K562 (cell line): Measurements from ENCODE around the gene IKBKE. TPM values are rescaled to one million over a fixed set of nuclear protein-coding genes. Genes with fewer than 3 reads are reported as not detected.
A peak's percentile ranks its signal among the peaks of the same experiment; 100 is the strongest.

Experiments used
- ATAC-seq: fragments of 200-7000 bp; cut with Tn5 transposase; 3 replicates; pipeline ENCODE4 v1.9.1; 2020; ENCODE audit warnings: moderate library complexity
- BruUV-seq: library from RNA; stranded (reverse); fragments of 400-500 nt; replicated peaks from 2 replicates; lab custom pipeline; 2021; lab: Mats Ljungman, UMichigan
- CTCF ChIA-PET: fragments of 300-600 bp; formaldehyde crosslinking; extraction: SDS; loops from one replicate; lab custom pipeline; 2021; ENCODE audit warnings: low intra/inter-chr PET ratio; lab: Yijun Ruan, JAX
- POLR2A ChIA-PET: fragments of 300-600, 350-650 bp; sonication (Branson Sonifier 250); formaldehyde crosslinking; extraction: SDS; loops from one replicate; lab custom pipeline; 2021; ENCODE audit warnings: antibody characterized with exemption, inconsistent platforms; lab: Yijun Ruan, JAX
- DNase-seq, 4 experiments: peaks; one replicate each; pipeline versions ENCODE4 v3.0.0 to v3.0.0-alpha.2; 2011 to 2018; ENCODE audit warnings: low spot score in 3 of 4, mixed read lengths in 3 of 4; ENCODE audit errors: extremely low read depth in 1 of 4
- FAIRE-seq: peaks from 2 replicates; lab custom pipeline; 2011; peaks lifted over from hg19 to GRCh38; lab: Jason Lieb, UNC
- H2AFZ ChIP-seq: 2 replicates; pipeline ENCODE4 v1.6.0; 2011; ENCODE audit warnings: low read depth, low read length, control low read depth, inconsistent platforms
- H3K27ac ChIP-seq: fragments of 200-600 bp; 3 replicates; pipeline ENCODE4 v1.8.0; 2011; ENCODE audit warnings: low read depth, mild to moderate bottlenecking, control low read depth, inconsistent platforms, low read length, moderate library complexity, mixed read lengths; ENCODE audit errors: extremely low read depth
- H3K27me3 ChIP-seq, 2 experiments: fragments of 300-600 bp in 1 of 2; 2 replicates in 1 of 2; 3 replicates in 1 of 2; pipeline versions ENCODE4 v1.6.0 to v1.8.0; 2011; ENCODE audit warnings: inconsistent platforms in 2 of 2, low read length in 2 of 2, mild to moderate bottlenecking in 1 of 2, mixed read lengths in 1 of 2, moderate library complexity in 1 of 2; ENCODE audit not compliant: control insufficient read depth in 2 of 2, insufficient read depth in 2 of 2
- H3K36me3 ChIP-seq: fragments of 300-600 bp; 3 replicates; pipeline ENCODE4 v1.8.0; 2011; ENCODE audit warnings: mild to moderate bottlenecking, low read length, inconsistent platforms; ENCODE audit not compliant: control insufficient read depth, insufficient read depth
- H3K4me1 ChIP-seq, 2 experiments: fragments of 200-600 bp in 1 of 2; replicated peaks in 1 of 2; 2 replicates in 1 of 2; 3 replicates in 1 of 2; pipeline versions ENCODE4 v1.5.1 to v1.8.0; 2011; ENCODE audit warnings: inconsistent platforms in 2 of 2, low read length in 2 of 2, mild to moderate bottlenecking in 1 of 2, mixed read lengths in 1 of 2, moderate library complexity in 1 of 2; ENCODE audit not compliant: control insufficient read depth in 2 of 2, insufficient read depth in 2 of 2
- H3K4me2 ChIP-seq: 2 replicates; pipeline ENCODE4 v1.6.1; 2011; ENCODE audit warnings: low read length, control low read depth, inconsistent platforms, mixed read lengths; ENCODE audit not compliant: insufficient read depth
- H3K4me3 ChIP-seq: fragments of 200-600 bp; sonication (generic), shearing (Covaris generic); 2 replicates; pipeline ENCODE4 v1.5.1; 2016; ENCODE audit warnings: control low read depth, inconsistent platforms
- H3K79me2 ChIP-seq: fragments of 200-600 bp; 3 replicates; pipeline ENCODE4 v1.8.0; 2011; ENCODE audit warnings: low read length, inconsistent platforms; ENCODE audit not compliant: control insufficient read depth, insufficient read depth
- H3K9ac ChIP-seq, 2 experiments: 2 replicates each; pipeline versions ENCODE4 v1.6.0 to v1.6.1; 2011; ENCODE audit warnings: low read depth in 2 of 2, low read length in 2 of 2, control low read depth in 1 of 2, inconsistent platforms in 1 of 2, mild to moderate bottlenecking in 1 of 2, mixed read lengths in 1 of 2; ENCODE audit not compliant: insufficient read depth in 1 of 2
- H3K9me1 ChIP-seq: one replicate; pipeline ENCODE4 v1.6.0; 2011; ENCODE audit warnings: inconsistent platforms, mild to moderate bottlenecking, low read length, moderate library complexity; ENCODE audit not compliant: control insufficient read depth, insufficient read depth
- H3K9me3 ChIP-seq: replicated peaks from 2 replicates; pipeline ENCODE4 v1.5.1; 2011; ENCODE audit warnings: low read depth, low read length, inconsistent platforms; ENCODE audit not compliant: control insufficient read depth, insufficient read depth
- H4K20me1 ChIP-seq: replicated peaks from 2 replicates; pipeline ENCODE4 v1.6.1; 2011; ENCODE audit warnings: low read length, inconsistent platforms, mixed read lengths; ENCODE audit not compliant: control insufficient read depth, insufficient read depth
- CSDE1 ChIP-seq, 2 experiments: fragments of 450-650 bp; IDR thresholded peaks; 2 replicates each; pipeline ENCODE4 v1.6.1; 2016; ENCODE audit warnings: mild to moderate bottlenecking in 1 of 2
- GATA2 ChIP-seq: sonication (generic); formaldehyde crosslinking; IDR thresholded peaks from 2 replicates; pipeline ENCODE4 v1.4.0; 2020; ENCODE audit warnings: mild to moderate bottlenecking, missing genetic modification reagents
- NFYB ChIP-seq: IDR thresholded peaks from 2 replicates; pipeline ENCODE4 v1.6.1; 2011; ENCODE audit warnings: mild to moderate bottlenecking, moderate library complexity; ENCODE audit not compliant: insufficient read length; ENCODE audit errors: extremely low read depth
- OTX1 ChIP-seq: fragments of 450-650 bp; formaldehyde crosslinking; IDR thresholded peaks from 2 replicates; pipeline ENCODE4 v1.4.0; 2022; ENCODE audit warnings: mild to moderate bottlenecking
- PRMT5 ChIP-seq: sonication (generic); formaldehyde crosslinking; IDR thresholded peaks from 2 replicates; pipeline ENCODE4 v1.5.0; 2020; ENCODE audit warnings: missing genetic modification reagents
- RFX5 ChIP-seq: IDR thresholded peaks from 2 replicates; pipeline ENCODE4 v1.6.1; 2011; ENCODE audit warnings: low read depth, mild to moderate bottlenecking, improper control_type of control experiment, low read length
- SMARCC2 ChIP-seq: fragments of 450-650 bp; IDR thresholded peaks from 2 replicates; pipeline ENCODE4 v1.6.1; 2017; ENCODE audit warnings: antibody characterized with exemption, moderate library complexity, mild to moderate bottlenecking, low read depth
- SOX6 ChIP-seq: fragments of 450-650 bp; IDR thresholded peaks from 2 replicates; pipeline ENCODE4 v1.6.1; 2014; ENCODE audit warnings: mild to moderate bottlenecking
- TGIF2 ChIP-seq: sonication (generic); formaldehyde crosslinking; IDR thresholded peaks from 2 replicates; pipeline ENCODE4 v1.8.1; 2022; ENCODE audit warnings: mild to moderate bottlenecking, missing genetic modification reagents, moderate library complexity
- ZNF140 ChIP-seq: fragments of 250-450 bp; sonication (Bioruptor Pico); IDR thresholded peaks from 2 replicates; pipeline ENCODE4 v1.8.0; 2021; ENCODE audit warnings: moderate library complexity, mild to moderate bottlenecking, inconsistent platforms
- ZNF408 ChIP-seq: fragments of 250-450 bp; sonication (Bioruptor Pico); IDR thresholded peaks from 2 replicates; pipeline ENCODE4 v1.4.0; 2020; ENCODE audit warnings: low read depth, mild to moderate bottlenecking, moderate library complexity
- ZNF696 ChIP-seq: fragments of 250-450 bp; sonication (Bioruptor Pico); conservative IDR thresholded peaks from 2 replicates; pipeline ENCODE4 v1.4.0; 2020; ENCODE audit warnings: mild to moderate bottlenecking, moderate library complexity
- WGBS: fragments of 100-300 bp; shearing (Covaris generic); methylation state at CpG from one replicate; pipeline ENCODE4 v1.1.6; 2016; ENCODE audit warnings: low coverage, mixed read lengths; ENCODE audit not compliant: insufficient coverage; ENCODE audit errors: missing lambda C conversion rate; 5-methylcytosine and 5-hydroxymethylcytosine counted together
- in situ Hi-C: fragments of 300-500 bp; cut with MboI; formaldehyde crosslinking; loops from 4 replicates; pipeline ENCODE4 v1.15.0; 2018; ENCODE audit warnings: inconsistent platforms, mixed read lengths
- intact Hi-C: fragments of 100-400 bp; cut with micrococcal nuclease; formaldehyde crosslinking; loops from 2 replicates; pipeline ENCODE4 v1.14.2; 2022
- polyA plus RNA-seq, 8 experiments: library from polyadenylated mRNA; depleted of rRNA in 4 of 8; stranded (reverse) in 5 of 8; unstranded in 3 of 8; fragments of >200 nt; fragmentation: Nextera tagmentation in 2 of 8; fragmentation: Illumina TruSeq in 1 of 8; extraction: Ambion mirVana in 2 of 8; extraction: Trizol in 1 of 8; gene quantifications; 2 replicates each; pipeline versions ENCODE4 v1.2.1 to v1.2.3, GENCODE V29; 2011 to 2014; ENCODE audit warnings: inconsistent platforms in 1 of 8, missing spikeins in 1 of 8
- total RNA-seq, 7 experiments: library from RNA; depleted of rRNA in 6 of 7; stranded (reverse); fragments of >200 nt in 6 of 7; fragmentation: Illumina TruSeq in 2 of 7; extraction: Trizol in 2 of 7; gene quantifications; 2 replicates each; pipeline versions ENCODE4 v1.2.1 to v1.2.3, GENCODE V29; 2011 to 2021; ENCODE audit warnings: low replicate concordance in 1 of 7
- TF ChIP-seq, protein P1 (sequence below): fragments of 450-650 bp; conservative IDR thresholded peaks from 2 replicates; pipeline ENCODE4 v1.6.1; 2016; ENCODE audit warnings: missing genetic modification characterization, low read depth, mild to moderate bottlenecking, missing compliant biosample characterization, moderate library complexity
- TF ChIP-seq, protein P2 (sequence below): fragments of 250-450 bp; sonication (Bioruptor Pico); IDR thresholded peaks from 2 replicates; pipeline ENCODE4 v1.8.0; 2021; ENCODE audit warnings: mild to moderate bottlenecking, moderate library complexity

Gene IKBKE
- total and polyA plus RNA-seq, 9 of the 15 experiments (the other 6 are each of a cell fraction or from before 2014, with no cell fraction given), result 2.3 to 9.0 (median 4.8) TPM

DNA sequence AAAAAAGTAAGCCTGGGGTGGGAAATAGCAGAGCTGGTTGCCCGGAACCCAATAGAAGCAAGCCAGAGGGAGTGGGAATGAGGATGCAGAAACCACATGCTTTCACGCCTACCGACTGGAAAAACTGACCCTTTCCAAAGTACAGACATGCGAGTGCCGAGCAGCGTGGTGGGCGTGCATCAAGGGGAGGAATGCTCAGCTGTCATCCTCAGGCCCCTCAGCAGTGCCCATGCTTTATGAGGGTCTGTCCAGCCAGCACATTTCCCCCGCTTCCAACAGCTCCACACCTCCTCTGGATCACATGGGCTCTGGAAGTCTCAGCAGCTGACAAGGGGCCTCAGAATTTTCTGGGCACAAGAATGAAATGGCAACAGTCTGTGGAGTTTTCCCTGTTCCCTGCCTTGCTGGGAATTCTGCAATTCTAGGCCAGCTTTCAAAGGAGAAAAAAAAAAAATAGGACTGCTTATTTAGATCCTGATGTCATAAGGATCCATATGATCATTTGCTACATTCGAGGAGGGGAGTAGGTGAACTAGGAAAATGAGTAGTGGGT, 19.1 kb upstream of the IKBKE start:
- BruUV-seq, result no TSS peak
- Histone ChIP-seq H3K27me3 (no peaks in the 10 kb centered on the region), H3K4me2 (no peak overlapping the region), H3K4me1 (peaks cover 17 to 20% of the 10 kb centered on the region in 2 experiments), H3K36me3 (peaks cover 22% of the 10 kb centered on the region; the same call in 2 of the 3 replicates), H3K9me1 (no peaks in the 10 kb centered on the region), H4K20me1 (0 out of 2 replicates have a peak, but pooled peaks cover 2% of the 10 kb centered on the region), H3K27ac (no peak overlapping the region), H2AFZ (no peak overlapping the region), H3K4me3 (no peak overlapping the region), H3K9ac (peak overlapping the region in 1 of 2 experiments; percentile 70; a peak in 1 of 4 replicates), H3K79me2 (no peaks in the 10 kb centered on the region), H3K9me3 (no peaks in the 10 kb centered on the region)
- 83% methylated on average over 9 of the region's 9 CpGs for WGBS
- no peak for ATAC-seq
- intact Hi-C loops (no loop called here), in situ Hi-C loops (loop anchor here (10.0 kb wide), 1 partner anchor 286 kb away; no protein-coding TSS in a partner anchor)
- no peak for DNase-seq
- CTCF ChIA-PET, result no interaction called here
- no peak for FAIRE-seq
- POLR2A ChIA-PET, result interaction anchor here (1.2 to 1.7 kb wide), 3 partner anchors 8 to 19 kb away, joined by 5 to 8 read pairs (median 5); partner anchors contain the start of gene IKBKE
- TF ChIP-seq GATA2 (CRISPR knock-in tag) (peak; percentile 19; the same call in 1 of the 2 replicates), ZNF408 (CRISPR knock-in tag) (no peak)

DNA sequence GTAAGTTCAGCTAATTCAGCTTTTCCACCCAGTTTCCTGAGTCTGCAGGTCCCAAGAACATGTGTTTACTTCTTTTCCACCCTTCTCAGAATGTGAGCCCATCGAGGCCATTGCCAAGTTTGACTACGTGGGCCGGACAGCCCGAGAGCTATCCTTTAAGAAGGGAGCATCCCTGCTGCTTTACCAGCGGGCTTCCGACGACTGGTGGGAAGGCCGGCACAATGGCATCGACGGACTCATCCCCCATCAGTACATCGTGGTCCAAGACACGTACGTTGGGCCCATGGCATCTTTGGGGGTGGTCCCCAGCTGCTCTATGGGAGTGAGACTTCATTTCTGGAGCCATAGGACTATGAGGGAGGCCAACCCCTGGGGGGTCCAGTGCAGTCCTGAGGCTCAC, 17.2 kb upstream of the IKBKE start:
- intact Hi-C loops (no loop called here), in situ Hi-C loops (loop anchor here (10.0 kb wide), 1 partner anchor 288 kb away; no protein-coding TSS in a partner anchor)
- POLR2A ChIA-PET, result no interaction called here
- H3K4me2 ChIP-seq, result no peak overlapping the region
- no peak overlapping the region for H3K4me3 ChIP-seq
- no peaks in the 10 kb centered on the region for H4K20me1 ChIP-seq
- H3K9me1 ChIP-seq, result no peaks in the 10 kb centered on the region
- CTCF ChIA-PET, result no interaction called here
- H3K79me2 ChIP-seq, result no peaks in the 10 kb centered on the region
- no TSS peak for BruUV-seq
- H2AFZ ChIP-seq, result no peak overlapping the region
- FAIRE-seq (no peak), ATAC-seq (no peak), DNase-seq (no peak)
- no peak overlapping the region for H3K9ac ChIP-seq
- WGBS, result 91% methylated on average over 10 of the region's 13 CpGs
- H3K36me3 ChIP-seq, result peaks cover 22% of the 10 kb centered on the region; the same call in 2 of the 3 replicates
- H3K4me1 ChIP-seq, result peaks cover 23 to 34% of the 10 kb centered on the region in 2 experiments
- no peak overlapping the region for H3K27ac ChIP-seq
- no peaks in the 10 kb centered on the region for H3K9me3 ChIP-seq
- H3K27me3 ChIP-seq, result no peaks in the 10 kb centered on the region
- TF ChIP-seq PRMT5 (no peak), RFX5 (no peak), SMARCC2 (no peak), ZNF140 (no peak), ZNF696 (CRISPR knock-in tag) (no peak), CSDE1 (IDR thresholded peaks at IDR 0.05) (no peak), TGIF2 (CRISPR knock-in tag) (no peak), OTX1 (CRISPR knock-in tag) (no peak), NFYB (no peak), SOX6 (no peak)
- TF ChIP-seq, protein P1, sequence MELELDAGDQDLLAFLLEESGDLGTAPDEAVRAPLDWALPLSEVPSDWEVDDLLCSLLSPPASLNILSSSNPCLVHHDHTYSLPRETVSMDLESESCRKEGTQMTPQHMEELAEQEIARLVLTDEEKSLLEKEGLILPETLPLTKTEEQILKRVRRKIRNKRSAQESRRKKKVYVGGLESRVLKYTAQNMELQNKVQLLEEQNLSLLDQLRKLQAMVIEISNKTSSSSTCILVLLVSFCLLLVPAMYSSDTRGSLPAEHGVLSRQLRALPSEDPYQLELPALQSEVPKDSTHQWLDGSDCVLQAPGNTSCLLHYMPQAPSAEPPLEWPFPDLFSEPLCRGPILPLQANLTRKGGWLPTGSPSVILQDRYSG (tag), result no peak
- TF ChIP-seq, protein P2, sequence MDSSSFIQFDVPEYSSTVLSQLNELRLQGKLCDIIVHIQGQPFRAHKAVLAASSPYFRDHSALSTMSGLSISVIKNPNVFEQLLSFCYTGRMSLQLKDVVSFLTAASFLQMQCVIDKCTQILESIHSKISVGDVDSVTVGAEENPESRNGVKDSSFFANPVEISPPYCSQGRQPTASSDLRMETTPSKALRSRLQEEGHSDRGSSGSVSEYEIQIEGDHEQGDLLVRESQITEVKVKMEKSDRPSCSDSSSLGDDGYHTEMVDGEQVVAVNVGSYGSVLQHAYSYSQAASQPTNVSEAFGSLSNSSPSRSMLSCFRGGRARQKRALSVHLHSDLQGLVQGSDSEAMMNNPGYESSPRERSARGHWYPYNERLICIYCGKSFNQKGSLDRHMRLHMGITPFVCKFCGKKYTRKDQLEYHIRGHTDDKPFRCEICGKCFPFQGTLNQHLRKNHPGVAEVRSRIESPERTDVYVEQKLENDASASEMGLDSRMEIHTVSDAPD (CRISPR knock-in tag), result no peak
